GM18508 (cell line): ENCODE measurements around the gene TLR3.

ENCODE experiments used
- ATAC-seq: cut with Tn5 transposase; IDR thresholded peaks from one replicate; pipeline ENCODE4 v1.9.1; 2021; ENCODE audit warnings: moderate number of reproducible peaks; ENCODE audit not compliant: insufficient read depth, unreplicated experiment

Gene TLR3

GRCh38 chr4:186104114-186104889 lies 35.3 kb downstream of the TLR3 start, which contains the start of gene FAM149A:
Gene FAM149A (plus strand): TSS chr4:186104704.
- ATAC-seq = no peak

- no peak for ATAC-seq
These were observed 36.1 kb downstream of the TLR3 start for GRCh38 chr4:186104890-186105646.

- no peak for ATAC-seq
These were observed 36.8 kb downstream of the TLR3 start for GRCh38 chr4:186105647-186106321.

DNA sequence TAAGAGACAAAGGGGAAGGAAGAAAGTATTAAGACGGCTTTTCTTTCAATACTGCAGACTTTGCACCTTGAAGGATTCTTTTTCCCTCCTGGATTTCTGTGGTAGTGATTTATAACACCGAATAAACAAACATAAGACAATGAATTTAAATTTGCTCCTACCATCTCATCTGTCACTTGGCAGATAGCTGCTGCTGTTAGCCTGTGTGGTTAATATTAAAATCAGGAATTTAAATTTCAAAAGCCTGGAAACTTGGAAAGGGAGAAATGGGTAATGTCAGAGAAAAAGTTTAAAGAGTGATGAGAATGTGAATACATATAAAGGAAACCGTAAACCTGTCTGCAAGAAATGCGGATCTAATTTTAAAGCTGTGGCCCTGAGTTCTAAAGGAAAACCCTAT lies 39.0 kb downstream of the TLR3 start:
- ATAC-seq = no peak

GRCh38 chr4:186108391-186108790 lies 39.4 kb downstream of the TLR3 start:
- no peak for ATAC-seq

- no peak for ATAC-seq
These were observed 40.3 kb downstream of the TLR3 start for GRCh38 chr4:186109245-186109644.

DNA sequence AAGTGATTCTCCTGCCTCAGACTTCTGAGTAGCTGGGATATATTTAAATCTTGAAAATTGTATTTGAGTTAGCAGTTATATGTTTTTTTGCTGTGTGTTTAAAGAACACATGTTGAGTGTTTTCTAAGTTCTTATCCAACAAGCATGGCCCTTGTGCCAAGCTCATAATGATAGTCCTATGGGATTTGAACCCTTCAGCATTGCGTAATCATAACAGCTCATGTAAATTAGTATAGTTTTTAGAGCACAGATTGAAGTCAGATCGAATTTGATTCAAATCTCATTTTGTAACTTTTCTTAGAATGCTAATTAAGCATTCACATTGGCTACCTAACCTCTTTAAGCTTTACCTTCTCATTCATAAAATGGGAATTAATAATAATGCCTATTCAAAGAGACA lies 47.7 kb downstream of the TLR3 start:
- ATAC-seq = no peak

GRCh38 chr4:186118582-186118981 lies 49.6 kb downstream of the TLR3 start:
- ATAC-seq = no peak

DNA sequence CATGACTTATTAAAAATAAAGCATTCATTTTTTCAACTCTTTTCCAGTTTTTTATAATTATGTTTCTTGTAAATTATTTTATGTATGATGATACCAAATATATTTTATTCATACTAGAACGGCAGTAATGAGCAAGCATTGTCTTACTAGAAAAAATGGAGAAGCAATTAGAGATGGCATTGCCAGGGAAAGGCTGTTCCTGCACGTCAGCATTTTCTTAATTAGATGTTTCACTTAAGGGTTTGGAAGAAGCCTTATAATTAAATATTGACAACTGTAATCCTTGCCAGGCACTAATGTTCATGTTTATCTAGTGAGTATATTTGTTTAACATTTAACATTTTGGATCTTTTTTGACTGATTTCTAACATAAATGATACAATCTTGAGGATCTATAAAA lies 52.1 kb downstream of the TLR3 start:
- no peak for ATAC-seq

DNA sequence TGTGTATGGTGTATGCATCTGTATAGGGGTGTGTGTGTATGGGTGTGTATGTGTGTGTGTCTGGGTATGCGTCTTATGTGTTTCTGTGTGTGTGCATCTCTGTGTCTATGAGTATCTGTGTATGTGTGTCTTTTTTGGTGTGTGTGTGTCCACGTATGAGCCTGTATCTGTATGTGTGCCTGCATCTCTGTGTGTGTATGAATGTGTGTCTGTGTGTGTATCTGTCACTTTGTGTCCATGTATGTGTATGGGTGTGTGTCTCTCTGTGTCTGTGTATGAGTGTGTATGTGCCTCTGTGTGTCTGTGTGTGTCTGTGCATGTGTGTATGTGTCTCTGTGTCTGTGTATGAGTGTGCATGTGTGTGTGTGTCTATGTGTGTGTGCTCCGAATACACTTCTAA lies 59.9 kb downstream of the TLR3 start:
- ATAC-seq = no peak

GRCh38 chr4:186131935-186132334 lies 63.0 kb downstream of the TLR3 start:
- no peak for ATAC-seq

- no peak for ATAC-seq
These were observed 63.8 kb downstream of the TLR3 start for GRCh38 chr4:186132577-186133242.

DNA sequence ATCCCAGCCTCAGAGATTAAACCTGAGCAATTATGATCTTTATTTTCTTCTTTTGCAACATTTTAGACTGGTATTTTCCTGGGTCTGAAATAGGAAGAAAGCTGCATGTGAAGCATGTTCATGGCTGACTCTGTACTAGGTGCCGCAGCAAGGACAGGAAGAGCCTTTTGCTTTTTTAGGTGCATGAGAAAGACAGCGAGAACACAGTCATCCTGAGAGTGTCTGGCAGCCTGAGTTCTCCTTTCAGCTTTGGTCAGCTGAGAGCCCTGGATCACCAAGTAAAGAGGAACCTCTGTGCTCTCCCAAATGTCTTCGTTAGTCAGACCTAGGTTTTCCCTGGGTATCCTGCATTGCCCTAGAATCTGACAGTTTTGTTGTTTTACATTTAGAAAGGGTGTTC lies 65.3 kb downstream of the TLR3 start:
- ATAC-seq = peak; percentile 99

DNA sequence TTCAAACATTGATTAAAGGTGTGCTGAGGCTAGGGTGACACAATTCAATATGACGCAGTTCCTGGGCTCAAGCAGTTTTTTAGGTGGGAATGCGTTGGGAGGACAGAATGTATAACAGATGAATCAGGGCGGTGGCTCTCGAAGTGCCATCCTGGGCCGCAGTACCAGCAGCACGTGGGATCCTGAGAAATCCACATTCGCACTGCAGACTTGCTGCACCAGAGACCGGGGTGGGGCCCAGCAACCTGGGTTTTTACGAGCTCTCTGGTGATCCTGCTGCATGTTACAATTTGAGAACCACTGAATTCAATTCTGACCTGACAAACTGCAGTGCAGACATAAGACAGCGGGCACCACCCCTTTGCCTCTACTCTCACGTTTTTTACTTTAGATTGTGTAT lies 65.9 kb downstream of the TLR3 start:
- ATAC-seq = no peak

DNA sequence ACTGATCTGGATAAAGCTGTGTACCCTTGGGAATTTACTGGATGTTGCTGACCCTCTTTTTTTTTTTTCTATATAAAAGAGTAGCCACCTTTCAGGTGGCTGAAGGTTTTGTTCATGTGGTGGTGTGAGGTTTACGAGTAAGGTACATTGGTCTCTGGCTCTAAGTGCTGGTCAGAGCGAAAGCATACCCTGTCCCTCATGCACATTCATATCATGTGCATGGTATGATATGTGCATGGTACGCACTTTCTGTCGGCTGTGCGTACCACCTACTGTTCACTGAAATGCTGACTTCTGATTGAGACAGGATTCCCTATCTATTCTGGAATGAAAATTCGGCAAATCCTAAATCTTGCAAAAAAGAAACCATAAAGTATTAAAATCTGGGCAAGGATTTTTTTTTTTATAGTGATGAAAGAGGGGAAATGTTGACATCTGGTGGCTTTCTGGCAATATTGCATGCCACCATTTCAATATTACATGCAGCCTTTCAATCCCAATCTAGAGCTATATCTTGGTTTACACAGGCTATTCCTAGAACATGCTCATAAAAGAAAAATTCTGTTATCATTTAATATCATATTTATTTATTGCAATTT lies 68.3 kb downstream of the TLR3 start:
- ATAC-seq = no peak
